DND-41 (cell line): ENCODE data around the gene LAMA2.

Experiments
- ATAC-seq: fragments of 200-7000 bp; cut with Tn5 transposase; 3 replicates; pipeline ENCODE4 v1.9.1; 2021; ENCODE audit warnings: low read depth; ENCODE audit not compliant: insufficient read depth
- DNase-seq: peaks from one replicate; pipeline ENCODE4 v3.0.0-alpha.2; 2020
- H2AFZ ChIP-seq: 2 replicates; pipeline ENCODE4 v1.6.0; 2012; ENCODE audit warnings: low read depth, low read length
- H3K27ac ChIP-seq: 2 replicates; pipeline ENCODE4 v1.5.1; 2012; ENCODE audit warnings: low read length, inconsistent platforms
- H3K27me3 ChIP-seq: fragments of 200-600 bp; sonication (generic); 2 replicates; pipeline ENCODE4 v1.6.0; 2012; ENCODE audit warnings: low read length, mild to moderate bottlenecking, inconsistent platforms; ENCODE audit not compliant: insufficient read depth, poor library complexity
- H3K36me3 ChIP-seq: 2 replicates; pipeline ENCODE4 v1.5.1; 2012; ENCODE audit warnings: low read length, inconsistent platforms; ENCODE audit not compliant: insufficient read depth
- H3K4me1 ChIP-seq: 2 replicates; pipeline ENCODE4 v1.5.1; 2012; ENCODE audit warnings: mild to moderate bottlenecking, low read length; ENCODE audit not compliant: insufficient read depth
- H3K4me2 ChIP-seq: 2 replicates; pipeline ENCODE4 v1.6.0; 2012; ENCODE audit warnings: mild to moderate bottlenecking, moderate library complexity, low read length, inconsistent platforms; ENCODE audit not compliant: insufficient read depth
- H3K4me3 ChIP-seq, 2 experiments: fragments of 200-600 bp in 1 of 2; shearing (Covaris generic) in 1 of 2; 2 replicates each; pipeline ENCODE4 v1.5.1; 2012 to 2016; ENCODE audit warnings: inconsistent platforms in 2 of 2, low read length in 2 of 2, mild to moderate bottlenecking in 2 of 2, low read depth in 1 of 2, moderate library complexity in 1 of 2
- H3K79me2 ChIP-seq: 2 replicates; pipeline ENCODE4 v1.6.0; 2012; ENCODE audit warnings: low read length, inconsistent platforms; ENCODE audit not compliant: insufficient read depth
- H3K9ac ChIP-seq: 2 replicates; pipeline ENCODE4 v1.6.0; 2012; ENCODE audit warnings: low read depth, mild to moderate bottlenecking, inconsistent platforms, low read length, moderate library complexity
- H3K9me3 ChIP-seq: 2 replicates; pipeline ENCODE4 v1.5.1; 2012; ENCODE audit warnings: low read length, moderate library complexity, mild to moderate bottlenecking, inconsistent platforms; ENCODE audit not compliant: insufficient read depth, severe bottlenecking
- H4K20me1 ChIP-seq: 2 replicates; pipeline ENCODE4 v1.6.0; 2012; ENCODE audit warnings: low read length; ENCODE audit not compliant: insufficient read depth
- CTCF ChIP-seq: IDR thresholded peaks from 2 replicates; pipeline ENCODE4 v1.5.1; 2012; ENCODE audit warnings: borderline replicate concordance, low read length, moderate library complexity, mild to moderate bottlenecking; ENCODE audit not compliant: poor library complexity, severe bottlenecking; ENCODE audit errors: extremely low read depth
- EZH2 ChIP-seq: IDR thresholded peaks from 3 replicates; pipeline ENCODE4 v1.6.1; 2012; ENCODE audit warnings: borderline replicate concordance, low read depth, mild to moderate bottlenecking, moderate library complexity, low read length, inconsistent platforms; ENCODE audit not compliant: severe bottlenecking

Gene LAMA2

GRCh38 chr6:129238991-129239390 is 356.1 kb downstream of the LAMA2 start:
- Histone ChIP-seq H3K79me2 (no peaks in the 10 kb centered on the region), H3K9ac (no peak overlapping the region), H3K36me3 (no peaks in the 10 kb centered on the region), H3K27ac (no peak overlapping the region), H3K9me3 (no peaks in the 10 kb centered on the region), H3K4me3 (no peak overlapping the region), H4K20me1 (no peaks in the 10 kb centered on the region), H2AFZ (no peak overlapping the region), H3K4me2 (no peak overlapping the region), H3K27me3 (peaks cover 9% of the 10 kb centered on the region), H3K4me1 (no peaks in the 10 kb centered on the region)
- no peak for TF ChIP-seq CTCF
- no peak for TF ChIP-seq EZH2
- no peak for ATAC-seq
- no peak for DNase-seq

DNA sequence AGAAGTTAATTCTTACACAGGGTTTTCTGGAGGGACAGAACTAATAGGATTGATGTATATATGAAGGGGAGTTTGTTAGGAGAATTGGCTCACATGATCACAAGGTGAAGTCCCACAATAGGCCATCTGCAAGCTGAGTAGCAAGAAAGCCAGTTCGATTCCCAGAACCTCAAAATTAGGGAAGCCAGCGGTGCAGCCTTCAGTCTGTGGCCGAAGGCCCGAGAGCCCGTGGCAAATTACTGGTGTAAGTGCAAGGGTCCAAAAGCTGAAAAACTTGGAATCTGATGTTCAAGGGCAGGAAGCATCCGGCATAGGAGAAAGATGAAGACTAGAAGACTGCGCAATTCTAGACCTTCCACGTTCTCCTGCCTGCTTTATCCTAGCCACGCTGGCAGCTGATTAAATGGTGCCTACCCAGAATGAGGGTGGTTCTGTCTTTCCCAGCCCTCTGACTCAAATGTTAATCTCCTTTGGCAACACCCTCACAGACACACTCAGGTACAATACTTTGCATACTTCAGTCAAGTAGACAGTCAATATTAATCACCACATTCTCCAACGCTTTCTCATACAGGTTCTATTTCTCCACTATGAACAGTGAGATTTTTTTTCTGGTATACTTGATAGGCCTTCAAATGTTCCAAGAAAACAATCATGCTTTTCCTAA is 357.0 kb downstream of the LAMA2 start:
- ATAC-seq: no peak
- no peaks in the 10 kb centered on the region for H4K20me1 ChIP-seq
- no peaks in the 10 kb centered on the region for H3K79me2 ChIP-seq

DNA sequence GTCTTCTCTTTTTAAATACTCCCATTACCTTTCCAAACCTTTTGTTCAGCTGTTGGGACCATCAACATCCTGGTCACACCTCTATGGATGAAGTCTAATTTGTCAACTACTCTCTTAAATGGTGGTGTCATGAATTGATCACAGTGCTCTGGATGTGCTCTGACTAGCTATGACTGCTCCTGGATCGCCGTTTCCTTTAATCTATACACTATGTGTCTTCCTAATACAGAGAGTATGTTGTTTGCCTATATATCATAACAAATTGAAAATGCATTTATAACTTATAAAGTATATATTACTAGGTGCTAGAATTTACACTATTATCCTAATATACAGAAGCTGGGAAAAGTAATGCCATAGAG is 357.5 kb downstream of the LAMA2 start:
- H3K4me3 ChIP-seq: no peak overlapping the region
- H3K9me3 ChIP-seq: no peaks in the 10 kb centered on the region
- H3K4me1 ChIP-seq: no peaks in the 10 kb centered on the region
- TF ChIP-seq CTCF (no peak), EZH2 (no peak)
- no peak overlapping the region for H2AFZ ChIP-seq
- peaks cover 9% of the 10 kb centered on the region for H3K27me3 ChIP-seq
- H3K9ac ChIP-seq: no peak overlapping the region
- no peak for ATAC-seq
- no peak overlapping the region for H3K4me2 ChIP-seq
- DNase-seq: no peak
- no peak overlapping the region for H3K27ac ChIP-seq
- H3K79me2 ChIP-seq: no peaks in the 10 kb centered on the region
- no peaks in the 10 kb centered on the region for H4K20me1 ChIP-seq
- H3K36me3 ChIP-seq: no peaks in the 10 kb centered on the region

More for the DNA sequence above, 357.0 kb downstream of the LAMA2 start:
- Histone ChIP-seq H3K4me2 (no peak overlapping the region), H3K9me3 (no peaks in the 10 kb centered on the region), H3K27ac (no peak overlapping the region), H3K4me3 (no peak overlapping the region), H3K27me3 (peaks cover 9% of the 10 kb centered on the region), H3K4me1 (no peaks in the 10 kb centered on the region), H3K9ac (no peak overlapping the region), H2AFZ (no peak overlapping the region), H3K36me3 (no peaks in the 10 kb centered on the region)
- TF ChIP-seq CTCF (no peak), EZH2 (no peak)
- DNase-seq: no peak

DNA sequence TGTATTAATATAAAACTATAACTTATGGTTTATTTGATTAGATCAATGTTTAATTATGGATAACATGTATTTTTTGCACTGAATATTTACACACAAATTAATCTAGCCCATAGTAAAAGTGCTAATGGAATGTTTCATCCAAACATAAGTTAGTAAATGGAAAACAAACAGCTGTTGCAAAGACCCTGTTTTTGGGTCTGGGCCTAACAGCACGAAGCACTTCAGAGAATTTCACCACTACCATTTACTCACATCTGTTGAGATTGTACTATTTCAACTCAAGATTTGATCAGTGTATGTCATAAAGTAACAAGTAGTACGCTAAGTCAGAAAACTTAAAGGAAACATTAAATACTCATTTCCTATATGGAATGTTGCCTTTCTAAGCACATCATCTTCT is 359.6 kb downstream of the LAMA2 start:
- no peaks in the 10 kb centered on the region for H3K4me1 ChIP-seq
- ATAC-seq (no peak), DNase-seq (no peak)
- H3K9ac ChIP-seq: no peak overlapping the region
- no peak overlapping the region for H2AFZ ChIP-seq
- TF ChIP-seq EZH2: no peak
- no peak for TF ChIP-seq CTCF
- no peak overlapping the region for H3K27ac ChIP-seq
- H4K20me1 ChIP-seq: no peaks in the 10 kb centered on the region
- H3K4me2 ChIP-seq: no peak overlapping the region
- peaks cover 9% of the 10 kb centered on the region for H3K27me3 ChIP-seq
- H3K79me2 ChIP-seq: no peaks in the 10 kb centered on the region
- H3K4me3 ChIP-seq: no peak overlapping the region
- H3K36me3 ChIP-seq: no peaks in the 10 kb centered on the region
- H3K9me3 ChIP-seq: no peaks in the 10 kb centered on the region
